NK-92 treated with Interleukin-12 subunit alpha and Interleukin-12 subunit beta, amount 100 ng/mL, for 24 hours (cell line): Measurements from ENCODE around the gene SLC9A5.

Experiments
- DNase-seq: peaks from one replicate; lab custom pipeline; 2025; lab: John Stamatoyannopoulos, UW

The SLC9A5 gene

GRCh38 chr16:67248401-67249177 is at the start of gene SLC9A5:
Gene SLC9A5, plus strand, starts transcription at chr16:67248979. Its CDS starts 36 bp downstream, at chr16:67249015.
- DNase-seq, result no peak

GRCh38 chr16:67199011-67199807 is 49.6 kb upstream of the SLC9A5 start, which contains the start of gene ELMO3:
Gene ELMO3, plus strand, starts transcription at chr16:67199131. Its CDS starts 196 bp downstream, at chr16:67199327.
- DNase-seq, result no peak

DNA sequence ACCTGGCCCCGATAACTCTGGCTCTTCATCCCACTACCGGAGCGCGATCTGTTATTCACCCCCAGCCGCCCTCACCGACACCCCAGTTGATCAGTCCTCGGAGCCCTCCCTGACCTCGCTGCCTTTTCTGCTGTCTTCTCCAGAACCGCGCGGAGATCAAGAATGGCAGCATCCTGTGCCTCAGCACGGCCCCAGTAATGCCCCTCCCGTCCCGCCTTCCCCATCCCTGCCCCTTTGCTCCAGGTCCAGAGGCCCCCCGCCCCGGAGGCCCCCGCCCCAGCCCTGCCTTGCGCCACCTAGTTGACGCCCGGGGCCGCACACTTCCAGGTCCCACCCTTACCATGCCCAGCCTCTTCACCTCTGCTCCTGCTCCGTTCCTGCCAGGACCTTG is 49.0 kb upstream of the SLC9A5 start:
- no peak for DNase-seq

DNA sequence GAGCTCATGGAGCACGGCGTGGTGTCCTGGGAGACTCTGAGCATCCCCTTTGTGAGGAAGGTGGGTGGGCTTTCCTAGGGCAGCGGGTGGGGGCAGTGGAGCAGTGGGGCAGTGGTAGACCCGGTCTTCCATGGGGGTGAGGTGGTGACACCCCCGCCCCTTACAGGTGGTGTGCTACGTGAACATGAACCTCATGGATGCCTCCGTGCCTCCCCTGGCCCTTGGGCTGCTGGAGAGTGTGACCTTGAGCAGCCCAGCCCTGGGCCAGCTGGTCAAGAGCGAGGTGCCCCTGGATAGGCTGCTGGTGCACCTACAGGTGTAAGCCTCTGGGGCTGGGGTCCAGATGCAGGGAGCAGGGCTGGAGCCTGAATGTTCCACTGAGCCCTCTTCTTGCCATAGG is 48.3 kb upstream of the SLC9A5 start:
- no peak for DNase-seq

- DNase-seq, result no peak
Measured at GRCh38 chr16:67201411-67202345, 47.1 kb upstream of the SLC9A5 start.

DNA sequence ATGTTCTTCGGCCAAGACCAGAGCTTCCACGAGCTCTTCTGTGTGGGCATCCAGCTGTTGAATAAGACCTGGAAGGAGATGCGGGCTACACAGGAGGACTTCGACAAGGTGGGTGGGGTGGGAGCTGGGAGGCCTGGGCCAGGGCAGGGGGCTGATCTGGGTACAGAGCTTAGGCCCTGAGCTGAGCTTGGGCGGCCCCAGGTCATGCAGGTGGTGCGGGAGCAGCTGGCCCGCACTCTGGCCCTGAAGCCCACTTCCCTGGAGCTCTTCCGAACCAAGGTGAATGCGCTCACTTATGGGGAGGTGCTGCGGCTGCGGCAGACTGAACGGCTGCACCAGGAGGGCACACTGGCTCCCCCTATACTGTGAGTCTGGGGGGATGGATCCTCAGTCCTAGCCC is 46.4 kb upstream of the SLC9A5 start:
- DNase-seq, result no peak

GRCh38 chr16:67202956-67203493 is 45.8 kb upstream of the SLC9A5 start:
- DNase-seq, result no peak

- DNase-seq, result no peak
Measured at GRCh38 chr16:67204076-67204475, 44.7 kb upstream of the SLC9A5 start.

DNA sequence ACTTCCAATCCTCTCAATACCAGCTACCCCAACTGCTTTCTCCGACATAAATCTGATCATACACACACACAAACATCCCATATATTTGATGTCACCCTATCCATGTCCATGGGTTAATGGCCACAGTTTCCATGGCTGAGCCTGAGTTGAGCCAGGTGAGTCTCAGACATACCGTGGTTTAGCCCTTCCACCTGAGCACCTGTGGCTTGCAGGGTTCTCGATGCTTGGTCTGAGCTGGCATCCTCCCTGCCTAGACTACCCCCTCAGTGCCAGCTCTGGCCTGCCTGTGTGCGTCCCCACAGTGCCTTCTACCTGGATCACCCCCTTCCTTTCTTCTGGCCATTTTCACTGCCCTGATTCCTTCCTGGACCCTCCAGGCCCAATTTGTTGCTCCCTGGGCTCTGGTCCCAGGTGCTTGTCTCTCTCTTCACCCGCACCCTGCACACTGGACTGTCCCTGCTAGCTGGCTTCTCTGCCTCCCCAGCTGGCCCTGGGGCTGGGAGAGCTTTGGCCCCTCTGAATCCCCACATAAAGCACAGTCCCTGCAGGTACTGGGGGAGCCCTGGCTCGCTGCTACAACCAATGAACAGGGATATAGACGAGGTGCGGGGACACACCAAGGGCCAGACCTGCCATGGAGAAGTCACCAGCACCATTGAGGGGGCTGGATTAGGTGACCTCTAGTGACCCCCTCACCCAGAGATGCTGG is 42.5 kb upstream of the SLC9A5 start:
- no peak for DNase-seq

DNA sequence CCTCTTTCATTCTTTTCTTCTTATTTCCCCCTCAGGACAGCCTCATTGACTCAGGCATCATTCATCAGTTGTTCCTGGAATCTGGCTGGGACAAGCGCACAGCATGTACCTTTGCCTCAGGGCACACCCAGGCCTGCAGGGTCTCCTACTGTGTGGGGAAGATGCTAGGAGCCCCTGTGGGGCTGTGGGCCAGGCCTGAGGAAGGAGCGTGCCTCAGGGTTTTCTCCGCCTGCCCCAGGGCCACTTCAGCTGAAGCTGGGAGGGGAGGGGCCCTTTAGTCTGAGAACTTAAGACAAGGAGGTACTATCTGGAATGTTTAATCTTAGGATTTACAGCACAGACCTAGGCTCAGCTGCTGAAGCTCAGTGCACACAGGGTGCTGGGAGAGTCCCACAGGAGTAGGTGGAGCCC is 41.9 kb upstream of the SLC9A5 start:
- DNase-seq, result no peak

DNA sequence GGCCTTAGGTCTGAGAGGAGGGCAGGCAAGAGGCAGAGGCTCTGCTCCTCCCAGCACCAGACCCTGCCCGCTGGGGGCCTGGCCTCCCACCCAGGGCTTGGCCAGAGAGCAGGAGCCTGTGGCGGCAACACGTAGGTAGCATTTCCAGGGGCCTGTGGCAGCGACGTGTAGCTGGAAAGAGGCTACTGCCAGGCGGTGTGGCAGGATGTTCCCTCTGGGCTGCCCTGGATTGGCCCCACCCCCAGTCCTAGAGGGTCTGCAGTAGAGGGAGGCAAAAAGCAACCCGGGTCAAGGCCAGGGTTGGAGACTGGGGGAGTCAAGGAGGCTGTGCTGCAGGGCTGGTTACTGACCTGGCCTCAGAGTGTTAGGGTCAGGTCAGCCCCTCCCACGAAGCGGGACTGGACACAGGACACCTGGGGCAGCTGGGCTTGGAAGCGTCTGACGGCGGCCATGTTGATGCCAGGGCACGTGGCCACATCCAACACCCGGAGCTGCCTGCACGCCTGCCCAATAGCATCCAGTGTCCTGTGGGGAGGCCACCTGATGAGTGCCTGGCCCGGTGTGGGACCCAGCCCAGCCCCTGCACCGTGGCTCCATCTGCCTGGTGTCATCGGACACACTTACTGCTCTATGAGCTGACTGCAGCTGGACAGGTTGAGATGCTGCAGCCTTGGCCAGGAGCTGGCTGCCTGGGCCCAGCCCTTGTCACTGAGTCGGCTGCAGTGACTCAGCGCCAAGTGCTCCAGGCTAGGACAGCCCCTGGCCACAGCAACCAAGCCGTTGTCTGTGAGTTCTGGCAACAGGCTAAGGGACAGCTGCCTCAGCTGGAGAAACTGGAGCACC is 41.3 kb upstream of the SLC9A5 start:
- no peak for DNase-seq

DNA sequence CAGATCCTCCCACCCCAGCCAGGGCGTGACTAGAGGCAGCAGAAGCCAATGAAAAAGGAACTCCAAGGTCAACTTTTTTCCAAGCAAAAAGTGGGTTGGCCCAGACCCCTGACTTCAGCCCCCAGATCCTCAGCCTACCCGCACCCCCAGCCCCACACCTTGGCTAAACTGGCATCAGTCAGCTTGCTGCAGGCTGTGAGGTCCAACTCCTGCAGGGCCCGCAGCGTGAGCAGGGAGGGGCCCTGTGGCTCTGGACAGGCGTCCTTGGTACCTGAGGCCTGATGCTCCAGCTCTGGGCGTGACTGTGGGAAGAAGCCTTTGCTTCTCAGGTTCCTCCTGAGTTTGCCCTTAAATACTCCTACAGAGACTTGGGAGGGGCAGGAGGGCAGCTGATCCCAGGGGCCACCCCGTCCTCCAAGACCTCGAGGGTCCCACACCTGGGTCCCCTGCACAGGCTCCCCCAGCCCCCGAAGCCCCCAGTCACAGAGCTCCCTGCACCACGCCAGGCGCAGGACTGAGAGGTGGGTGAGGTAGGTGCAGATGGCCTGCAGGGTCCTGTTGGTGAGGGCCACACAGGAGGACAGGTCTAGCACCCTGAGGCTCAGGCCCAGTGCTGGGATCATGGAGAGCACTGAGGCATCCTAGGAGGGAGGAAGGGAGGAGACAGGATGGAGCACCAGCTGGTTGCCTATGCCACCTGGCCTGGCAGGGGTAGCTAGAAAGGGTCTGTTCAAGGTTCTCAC is 40.5 kb upstream of the SLC9A5 start:
- no peak for DNase-seq

DNA sequence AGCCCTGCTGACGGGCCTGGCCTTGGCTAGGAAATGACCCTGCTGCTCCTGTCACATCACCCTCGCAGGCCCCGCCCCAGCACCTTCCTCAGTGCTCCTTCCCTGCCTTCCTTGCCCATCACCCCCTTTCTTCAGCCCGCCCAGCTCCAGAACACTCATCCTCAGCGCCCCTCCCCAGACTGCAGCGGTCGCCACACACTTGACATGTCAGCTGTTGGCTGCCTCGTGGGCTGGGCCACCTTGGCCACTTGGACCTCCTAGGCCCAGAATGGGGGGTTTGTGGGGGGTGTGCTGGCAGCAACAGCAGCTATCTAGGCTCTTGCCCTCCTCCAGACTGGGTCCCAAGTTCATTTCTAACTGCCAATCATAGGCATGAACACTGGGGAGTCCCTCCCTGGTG is 39.2 kb upstream of the SLC9A5 start:
- DNase-seq, result no peak

- no peak for DNase-seq
Measured at GRCh38 chr16:67210069-67210937, 38.5 kb upstream of the SLC9A5 start.

DNA sequence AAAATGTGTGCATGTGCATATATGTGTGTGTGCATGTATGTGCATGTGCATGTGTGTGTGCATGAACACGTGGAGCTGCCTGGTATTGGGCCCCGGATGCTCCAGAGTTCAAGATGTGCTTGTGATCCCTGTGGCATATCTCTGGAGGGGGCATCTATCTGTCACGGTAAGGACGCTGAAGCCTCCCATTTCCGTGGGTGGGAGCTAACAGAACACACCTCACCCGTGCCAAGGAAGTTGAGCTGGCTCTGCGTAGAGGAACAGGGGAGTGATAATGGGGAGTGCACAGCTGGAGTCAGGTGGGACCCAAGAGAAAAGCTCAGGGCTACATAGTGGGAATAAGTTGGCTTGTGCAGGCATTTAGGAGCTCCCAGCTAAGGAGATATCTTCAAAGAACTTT is 37.1 kb upstream of the SLC9A5 start:
- no peak for DNase-seq

DNA sequence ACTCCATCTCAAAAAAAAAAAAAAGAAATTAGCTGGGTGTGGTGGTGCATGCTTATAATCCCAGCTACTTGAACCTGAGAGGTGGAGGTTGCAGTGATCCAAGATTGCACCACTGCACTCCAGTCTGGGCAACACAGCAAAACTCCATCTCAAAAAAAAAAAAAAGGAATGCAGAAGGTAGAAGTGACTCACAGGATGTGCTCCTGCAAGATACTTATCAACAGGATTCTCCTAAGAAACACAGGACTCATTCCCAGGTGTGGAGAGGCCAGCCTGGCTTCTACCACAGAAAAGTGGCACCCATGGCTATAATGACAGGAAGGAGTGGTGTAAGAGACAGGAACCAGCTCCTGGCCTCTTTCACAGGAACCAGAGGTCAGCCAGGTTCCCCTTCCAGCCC is 36.0 kb upstream of the SLC9A5 start:
- no peak for DNase-seq

GRCh38 chr16:67213197-67214019 is 35.4 kb upstream of the SLC9A5 start:
- DNase-seq, result no peak

- DNase-seq, result no peak
Measured at GRCh38 chr16:67215706-67216105, 33.1 kb upstream of the SLC9A5 start.
